K562 (cell line): ENCODE measurements around the gene OR8K5. TPM values are rescaled to one million over a fixed set of nuclear protein-coding genes. Genes with fewer than 3 reads are reported as not detected.
A peak's percentile ranks its signal among the peaks of the same experiment; 100 is the strongest.

ENCODE experiments used
- ATAC-seq: fragments of 200-7000 bp; cut with Tn5 transposase; 3 replicates; pipeline ENCODE4 v1.9.1; 2020; ENCODE audit warnings: moderate library complexity
- BruUV-seq: library from RNA; stranded (reverse); fragments of 400-500 nt; replicated peaks from 2 replicates; lab custom pipeline; 2021; lab: Mats Ljungman, UMichigan
- CTCF ChIA-PET: fragments of 300-600 bp; formaldehyde crosslinking; extraction: SDS; loops from one replicate; lab custom pipeline; 2021; ENCODE audit warnings: low intra/inter-chr PET ratio; lab: Yijun Ruan, JAX
- POLR2A ChIA-PET: fragments of 300-600, 350-650 bp; sonication (Branson Sonifier 250); formaldehyde crosslinking; extraction: SDS; loops from one replicate; lab custom pipeline; 2021; ENCODE audit warnings: antibody characterized with exemption, inconsistent platforms; lab: Yijun Ruan, JAX
- DNase-seq, 4 experiments: peaks; one replicate each; pipeline versions ENCODE4 v3.0.0 to v3.0.0-alpha.2; 2011 to 2018; ENCODE audit warnings: low spot score in 3 of 4, mixed read lengths in 3 of 4; ENCODE audit errors: extremely low read depth in 1 of 4
- FAIRE-seq: peaks from 2 replicates; lab custom pipeline; 2011; peaks lifted over from hg19 to GRCh38; lab: Jason Lieb, UNC
- H2AFZ ChIP-seq: 2 replicates; pipeline ENCODE4 v1.6.0; 2011; ENCODE audit warnings: low read depth, low read length, control low read depth, inconsistent platforms
- H3K27ac ChIP-seq: fragments of 200-600 bp; 3 replicates; pipeline ENCODE4 v1.8.0; 2011; ENCODE audit warnings: low read depth, mild to moderate bottlenecking, control low read depth, inconsistent platforms, low read length, moderate library complexity, mixed read lengths; ENCODE audit errors: extremely low read depth
- H3K27me3 ChIP-seq, 2 experiments: fragments of 300-600 bp in 1 of 2; 2 replicates in 1 of 2; 3 replicates in 1 of 2; pipeline versions ENCODE4 v1.6.0 to v1.8.0; 2011; ENCODE audit warnings: inconsistent platforms in 2 of 2, low read length in 2 of 2, mild to moderate bottlenecking in 1 of 2, mixed read lengths in 1 of 2, moderate library complexity in 1 of 2; ENCODE audit not compliant: control insufficient read depth in 2 of 2, insufficient read depth in 2 of 2
- H3K36me3 ChIP-seq: fragments of 300-600 bp; 3 replicates; pipeline ENCODE4 v1.8.0; 2011; ENCODE audit warnings: mild to moderate bottlenecking, low read length, inconsistent platforms; ENCODE audit not compliant: control insufficient read depth, insufficient read depth
- H3K4me1 ChIP-seq, 2 experiments: fragments of 200-600 bp in 1 of 2; replicated peaks in 1 of 2; 2 replicates in 1 of 2; 3 replicates in 1 of 2; pipeline versions ENCODE4 v1.5.1 to v1.8.0; 2011; ENCODE audit warnings: inconsistent platforms in 2 of 2, low read length in 2 of 2, mild to moderate bottlenecking in 1 of 2, mixed read lengths in 1 of 2, moderate library complexity in 1 of 2; ENCODE audit not compliant: control insufficient read depth in 2 of 2, insufficient read depth in 2 of 2
- H3K4me2 ChIP-seq: 2 replicates; pipeline ENCODE4 v1.6.1; 2011; ENCODE audit warnings: low read length, control low read depth, inconsistent platforms, mixed read lengths; ENCODE audit not compliant: insufficient read depth
- H3K4me3 ChIP-seq: fragments of 200-600 bp; sonication (generic), shearing (Covaris generic); 2 replicates; pipeline ENCODE4 v1.5.1; 2016; ENCODE audit warnings: control low read depth, inconsistent platforms
- H3K79me2 ChIP-seq: fragments of 200-600 bp; 3 replicates; pipeline ENCODE4 v1.8.0; 2011; ENCODE audit warnings: low read length, inconsistent platforms; ENCODE audit not compliant: control insufficient read depth, insufficient read depth
- H3K9ac ChIP-seq, 2 experiments: 2 replicates each; pipeline versions ENCODE4 v1.6.0 to v1.6.1; 2011; ENCODE audit warnings: low read depth in 2 of 2, low read length in 2 of 2, control low read depth in 1 of 2, inconsistent platforms in 1 of 2, mild to moderate bottlenecking in 1 of 2, mixed read lengths in 1 of 2; ENCODE audit not compliant: insufficient read depth in 1 of 2
- H3K9me1 ChIP-seq: one replicate; pipeline ENCODE4 v1.6.0; 2011; ENCODE audit warnings: inconsistent platforms, mild to moderate bottlenecking, low read length, moderate library complexity; ENCODE audit not compliant: control insufficient read depth, insufficient read depth
- H3K9me3 ChIP-seq: replicated peaks from 2 replicates; pipeline ENCODE4 v1.5.1; 2011; ENCODE audit warnings: low read depth, low read length, inconsistent platforms; ENCODE audit not compliant: control insufficient read depth, insufficient read depth
- H4K20me1 ChIP-seq: replicated peaks from 2 replicates; pipeline ENCODE4 v1.6.1; 2011; ENCODE audit warnings: low read length, inconsistent platforms, mixed read lengths; ENCODE audit not compliant: control insufficient read depth, insufficient read depth
- DACH1 ChIP-seq: fragments of 450-650 bp; IDR thresholded peaks from 2 replicates; pipeline ENCODE4 v1.6.1; 2018; ENCODE audit not compliant: partially characterized antibody
- KDM5B ChIP-seq: fragments of 200-600 bp; sonication (generic); IDR thresholded peaks from 2 replicates; pipeline ENCODE4 v1.6.1; 2012; ENCODE audit warnings: low read depth, mild to moderate bottlenecking, moderate library complexity, low read length, control low read depth, inconsistent platforms; ENCODE audit not compliant: insufficient replicate concordance
- ZNF316 ChIP-seq: fragments of 450-650 bp; IDR thresholded peaks from 2 replicates; pipeline ENCODE4 v1.6.1; 2016
- WGBS: fragments of 100-300 bp; shearing (Covaris generic); methylation state at CpG from one replicate; pipeline ENCODE4 v1.1.6; 2016; ENCODE audit warnings: low coverage, mixed read lengths; ENCODE audit not compliant: insufficient coverage; ENCODE audit errors: missing lambda C conversion rate; 5-methylcytosine and 5-hydroxymethylcytosine counted together
- in situ Hi-C: fragments of 300-500 bp; cut with MboI; formaldehyde crosslinking; loops from 4 replicates; pipeline ENCODE4 v1.15.0; 2018; ENCODE audit warnings: inconsistent platforms, mixed read lengths
- intact Hi-C: fragments of 100-400 bp; cut with micrococcal nuclease; formaldehyde crosslinking; loops from 2 replicates; pipeline ENCODE4 v1.14.2; 2022
- polyA plus RNA-seq, 8 experiments: library from polyadenylated mRNA; depleted of rRNA in 4 of 8; stranded (reverse) in 5 of 8; unstranded in 3 of 8; fragments of >200 nt; fragmentation: Nextera tagmentation in 2 of 8; fragmentation: Illumina TruSeq in 1 of 8; extraction: Ambion mirVana in 2 of 8; extraction: Trizol in 1 of 8; gene quantifications; 2 replicates each; pipeline versions ENCODE4 v1.2.1 to v1.2.3, GENCODE V29; 2011 to 2014; ENCODE audit warnings: inconsistent platforms in 1 of 8, missing spikeins in 1 of 8
- total RNA-seq, 7 experiments: library from RNA; depleted of rRNA in 6 of 7; stranded (reverse); fragments of >200 nt in 6 of 7; fragmentation: Illumina TruSeq in 2 of 7; extraction: Trizol in 2 of 7; gene quantifications; 2 replicates each; pipeline versions ENCODE4 v1.2.1 to v1.2.3, GENCODE V29; 2011 to 2021; ENCODE audit warnings: low replicate concordance in 1 of 7
- TF ChIP-seq, protein P1 (sequence below): fragments of 200-800 bp; sonication (Bioruptor generic); IDR thresholded peaks from 2 replicates; pipeline ENCODE4 v1.6.1; 2017; ENCODE audit warnings: missing genetic modification characterization, missing compliant biosample characterization
- TF ChIP-seq, protein P2 (sequence below): fragments of 250-450 bp; sonication (Bioruptor Pico); IDR thresholded peaks from 2 replicates; pipeline ENCODE4 v1.8.0; 2021; ENCODE audit warnings: borderline replicate concordance, mild to moderate bottlenecking, moderate library complexity; ENCODE audit not compliant: poor library complexity, severe bottlenecking
- TF ChIP-seq, protein P3 (sequence below), 2 experiments: fragments of 450-650 bp; IDR thresholded peaks; 2 replicates each; pipeline ENCODE4 v1.6.1; 2016
- TF ChIP-seq, protein P4 (sequence below): fragments of 250-450 bp; sonication (Bioruptor Pico); IDR thresholded peaks from 2 replicates; pipeline ENCODE4 v1.8.0; 2021; ENCODE audit warnings: mild to moderate bottlenecking, moderate library complexity

Gene OR8K5
- total and polyA plus RNA-seq, 9 of the 15 experiments (the other 6 are each of a cell fraction or from before 2014, with no cell fraction given) = not detected

DNA sequence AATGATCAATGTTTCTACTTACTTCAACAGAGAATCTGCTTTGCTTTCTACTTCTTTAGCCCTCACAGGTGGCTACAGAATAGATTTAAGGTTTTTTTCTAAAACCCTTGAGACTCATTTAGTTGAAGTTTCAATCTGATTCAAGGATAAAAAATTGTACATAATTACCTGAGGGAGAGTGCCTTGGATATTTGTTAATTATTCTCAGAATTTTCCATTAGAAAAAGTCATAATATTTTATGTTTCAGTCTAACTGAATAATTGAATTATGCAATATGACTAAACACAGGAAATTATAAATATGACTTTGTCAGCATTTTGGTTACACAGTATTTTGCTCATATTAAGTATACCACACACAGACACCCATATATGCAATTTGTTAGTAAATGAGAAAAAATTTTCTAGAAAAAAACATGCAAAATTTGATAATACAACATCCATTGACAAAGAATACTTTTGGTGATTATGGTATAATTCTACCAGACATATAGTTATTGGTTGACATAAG, 19.9 kb downstream of the OR8K5 start, which contains the start of gene OR8J3:
TSS of gene OR8J3 (minus strand) at position 51 of the 511 bp plus-strand sequence. CDS start 2,483 bp downstream, outside the sequence.
- in situ Hi-C loops = no loop called here
- Histone ChIP-seq H3K79me2 (no peaks in the 10 kb centered on the region), H2AFZ (no peak within 1 kb of the TSS)

DNA sequence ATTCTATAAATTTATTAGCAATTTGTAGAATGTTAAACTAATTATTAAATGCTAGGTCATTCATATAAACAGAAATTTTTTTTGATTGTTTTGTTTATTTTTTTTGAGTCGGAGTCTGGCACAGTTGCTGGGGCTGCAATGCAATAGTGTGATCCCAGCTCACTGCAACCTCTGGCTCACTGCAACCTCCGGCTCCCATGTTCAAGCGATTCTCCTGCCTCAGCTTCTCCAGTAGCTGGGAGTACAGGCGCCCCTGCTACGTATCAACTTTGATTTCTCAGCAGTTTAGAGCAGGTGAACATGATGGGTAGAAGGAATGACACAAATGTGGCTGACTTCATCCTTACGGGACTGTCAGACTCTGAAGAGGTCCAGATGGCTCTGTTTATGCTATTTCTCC, 38.0 kb downstream of the OR8K5 start, which contains the start of gene OR8H3:
TSS of gene OR8H3 (plus strand) at position 301 of the 400 bp plus-strand sequence. CDS start at position 301, 0 bp downstream.
- FAIRE-seq (no peak), ATAC-seq (no peak), DNase-seq (no peak)
- no peaks in the 10 kb centered on the region for H3K9me1 ChIP-seq
- intact Hi-C loops (no loop called here), in situ Hi-C loops (no loop called here)
- H3K27ac ChIP-seq = no peak within 1 kb of the TSS
- H3K36me3 ChIP-seq = no peaks in the 10 kb centered on the region
- no peak within 1 kb of the TSS for H3K9ac ChIP-seq
- no peaks in the 10 kb centered on the region for H4K20me1 ChIP-seq
- H3K79me2 ChIP-seq = no peaks in the 10 kb centered on the region
- H2AFZ ChIP-seq = no peak within 1 kb of the TSS
- H3K27me3 ChIP-seq = no peaks in the 10 kb centered on the region
- ChIA-PET CTCF (no interaction called here), POLR2A (no interaction called here)
- no peak within 1 kb of the TSS for H3K4me3 ChIP-seq
- H3K4me2 ChIP-seq = no peak within 1 kb of the TSS
- no TSS peak for BruUV-seq
- H3K9me3 ChIP-seq = no peaks in the 10 kb centered on the region
- H3K4me1 ChIP-seq = no peaks in the 10 kb centered on the region
- WGBS = 0% methylated on average over 6 of the region's 6 CpGs
- TF ChIP-seq KDM5B = no peak
- TF ChIP-seq, protein P1, sequence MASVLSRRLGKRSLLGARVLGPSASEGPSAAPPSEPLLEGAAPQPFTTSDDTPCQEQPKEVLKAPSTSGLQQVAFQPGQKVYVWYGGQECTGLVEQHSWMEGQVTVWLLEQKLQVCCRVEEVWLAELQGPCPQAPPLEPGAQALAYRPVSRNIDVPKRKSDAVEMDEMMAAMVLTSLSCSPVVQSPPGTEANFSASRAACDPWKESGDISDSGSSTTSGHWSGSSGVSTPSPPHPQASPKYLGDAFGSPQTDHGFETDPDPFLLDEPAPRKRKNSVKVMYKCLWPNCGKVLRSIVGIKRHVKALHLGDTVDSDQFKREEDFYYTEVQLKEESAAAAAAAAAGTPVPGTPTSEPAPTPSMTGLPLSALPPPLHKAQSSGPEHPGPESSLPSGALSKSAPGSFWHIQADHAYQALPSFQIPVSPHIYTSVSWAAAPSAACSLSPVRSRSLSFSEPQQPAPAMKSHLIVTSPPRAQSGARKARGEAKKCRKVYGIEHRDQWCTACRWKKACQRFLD (CRISPR knock-in tag) = no peak
- TF ChIP-seq, protein P2, sequence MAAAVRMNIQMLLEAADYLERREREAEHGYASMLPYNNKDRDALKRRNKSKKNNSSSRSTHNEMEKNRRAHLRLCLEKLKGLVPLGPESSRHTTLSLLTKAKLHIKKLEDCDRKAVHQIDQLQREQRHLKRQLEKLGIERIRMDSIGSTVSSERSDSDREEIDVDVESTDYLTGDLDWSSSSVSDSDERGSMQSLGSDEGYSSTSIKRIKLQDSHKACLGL (CRISPR knock-in tag) = no peak
- TF ChIP-seq, protein P3, sequence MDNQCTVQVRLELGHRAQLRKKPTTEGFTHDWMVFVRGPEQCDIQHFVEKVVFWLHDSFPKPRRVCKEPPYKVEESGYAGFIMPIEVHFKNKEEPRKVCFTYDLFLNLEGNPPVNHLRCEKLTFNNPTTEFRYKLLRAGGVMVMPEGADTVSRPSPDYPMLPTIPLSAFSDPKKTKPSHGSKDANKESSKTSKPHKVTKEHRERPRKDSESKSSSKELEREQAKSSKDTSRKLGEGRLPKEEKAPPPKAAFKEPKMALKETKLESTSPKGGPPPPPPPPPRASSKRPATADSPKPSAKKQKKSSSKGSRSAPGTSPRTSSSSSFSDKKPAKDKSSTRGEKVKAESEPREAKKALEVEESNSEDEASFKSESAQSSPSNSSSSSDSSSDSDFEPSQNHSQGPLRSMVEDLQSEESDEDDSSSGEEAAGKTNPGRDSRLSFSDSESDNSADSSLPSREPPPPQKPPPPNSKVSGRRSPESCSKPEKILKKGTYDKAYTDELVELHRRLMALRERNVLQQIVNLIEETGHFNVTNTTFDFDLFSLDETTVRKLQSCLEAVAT (IDR thresholded peaks at IDR 0.05) = no peak

More for the DNA sequence above, 19.9 kb downstream of the OR8K5 start, which contains the start of gene OR8J3:
- BruUV-seq = no TSS peak
- no peak within 1 kb of the TSS for H3K4me2 ChIP-seq
- intact Hi-C loops = no loop called here
- no peaks in the 10 kb centered on the region for H3K4me1 ChIP-seq
- H3K9me3 ChIP-seq = 0 out of 2 replicates have a peak, but pooled peaks cover 2% of the 10 kb centered on the region
- no peaks in the 10 kb centered on the region for H3K9me1 ChIP-seq
- peak; percentile 47; the same call in 1 of the 2 replicates for TF ChIP-seq ZNF316
- TF ChIP-seq, protein P4, sequence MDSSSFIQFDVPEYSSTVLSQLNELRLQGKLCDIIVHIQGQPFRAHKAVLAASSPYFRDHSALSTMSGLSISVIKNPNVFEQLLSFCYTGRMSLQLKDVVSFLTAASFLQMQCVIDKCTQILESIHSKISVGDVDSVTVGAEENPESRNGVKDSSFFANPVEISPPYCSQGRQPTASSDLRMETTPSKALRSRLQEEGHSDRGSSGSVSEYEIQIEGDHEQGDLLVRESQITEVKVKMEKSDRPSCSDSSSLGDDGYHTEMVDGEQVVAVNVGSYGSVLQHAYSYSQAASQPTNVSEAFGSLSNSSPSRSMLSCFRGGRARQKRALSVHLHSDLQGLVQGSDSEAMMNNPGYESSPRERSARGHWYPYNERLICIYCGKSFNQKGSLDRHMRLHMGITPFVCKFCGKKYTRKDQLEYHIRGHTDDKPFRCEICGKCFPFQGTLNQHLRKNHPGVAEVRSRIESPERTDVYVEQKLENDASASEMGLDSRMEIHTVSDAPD (CRISPR knock-in tag) = no peak
- TF ChIP-seq DACH1 = no peak
- TF ChIP-seq, all 486 proteins: peak for 1
- DNase-seq (no peak), FAIRE-seq (no peak), ATAC-seq (no peak)
- H4K20me1 ChIP-seq = no peaks in the 10 kb centered on the region
- H3K27ac ChIP-seq = no peak within 1 kb of the TSS
- ChIA-PET CTCF (no interaction called here), POLR2A (no interaction called here)
- H3K4me3 ChIP-seq = no peak within 1 kb of the TSS
- H3K9ac ChIP-seq = no peak within 1 kb of the TSS
- no peaks in the 10 kb centered on the region for H3K36me3 ChIP-seq
- H3K27me3 ChIP-seq = no peaks in the 10 kb centered on the region
